GM19467 (cell line): ENCODE results near the gene ACOX1.

Experiments used
- ATAC-seq: cut with Tn5 transposase; IDR thresholded peaks from one replicate; pipeline ENCODE4 v1.9.1; 2021; ENCODE audit warnings: mild to moderate bottlenecking, moderate library complexity; ENCODE audit not compliant: unreplicated experiment

Gene ACOX1

DNA sequence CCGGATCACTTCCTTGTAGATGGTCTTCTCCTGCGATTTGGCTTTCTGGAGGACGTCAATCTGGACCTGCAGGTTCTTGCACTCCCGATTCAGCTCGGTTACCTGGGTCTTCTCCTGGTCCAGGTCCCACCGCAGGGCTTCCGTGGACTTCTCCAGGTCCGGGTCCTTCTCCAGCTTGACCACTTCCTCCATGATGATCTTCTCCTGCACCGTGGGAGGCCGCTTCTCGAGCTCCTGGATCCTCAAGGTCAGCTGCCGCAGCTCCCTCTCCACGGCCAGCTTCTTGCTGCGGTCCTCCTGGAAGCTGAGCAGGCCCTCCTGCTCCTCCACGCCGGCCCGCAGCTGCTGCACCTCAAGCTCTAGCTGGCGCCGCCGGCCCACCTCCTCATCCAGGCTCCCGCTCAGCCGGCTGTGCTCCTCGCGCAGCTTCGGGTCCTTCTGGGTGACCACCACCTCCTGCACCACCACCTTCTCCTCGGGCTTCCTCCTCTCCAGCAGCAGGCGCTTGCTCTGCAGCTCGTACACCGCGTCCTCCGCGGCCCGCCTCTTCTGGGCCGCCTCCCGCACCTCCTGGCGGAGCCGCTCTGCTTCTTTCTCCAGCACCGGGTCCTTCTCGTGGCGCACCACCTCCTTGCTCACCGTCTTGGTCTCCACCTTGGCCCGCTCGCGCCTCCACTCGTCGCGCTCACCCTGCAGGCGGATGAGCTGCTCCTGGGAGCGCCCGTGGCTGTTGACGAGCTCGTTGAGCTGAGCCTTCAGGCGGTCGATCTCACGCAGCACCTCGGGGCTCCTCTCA lies 29.9 kb upstream of the ACOX1 start:
- no peak for ATAC-seq

DNA sequence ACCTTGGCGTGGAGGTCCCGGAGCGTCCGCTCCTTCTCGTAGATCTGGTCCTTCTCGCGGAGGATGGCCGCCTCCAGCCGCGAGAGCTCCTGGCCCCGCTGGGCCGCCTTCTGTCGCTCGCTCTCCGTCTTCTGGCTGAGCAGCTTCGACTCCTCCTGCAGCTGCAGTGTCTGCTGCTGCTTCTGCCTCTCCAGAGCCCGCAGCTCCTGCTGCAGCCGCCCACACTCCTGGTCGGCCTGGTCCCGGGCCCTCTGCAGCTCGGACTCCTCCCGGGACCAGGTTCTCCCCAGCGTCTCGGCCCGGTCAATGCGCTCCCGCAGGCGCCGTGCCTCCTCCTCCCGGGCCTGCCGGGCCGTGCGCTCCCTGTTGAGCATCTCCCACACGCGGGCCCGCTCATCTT lies 29.2 kb upstream of the ACOX1 start:
- ATAC-seq: no peak

DNA sequence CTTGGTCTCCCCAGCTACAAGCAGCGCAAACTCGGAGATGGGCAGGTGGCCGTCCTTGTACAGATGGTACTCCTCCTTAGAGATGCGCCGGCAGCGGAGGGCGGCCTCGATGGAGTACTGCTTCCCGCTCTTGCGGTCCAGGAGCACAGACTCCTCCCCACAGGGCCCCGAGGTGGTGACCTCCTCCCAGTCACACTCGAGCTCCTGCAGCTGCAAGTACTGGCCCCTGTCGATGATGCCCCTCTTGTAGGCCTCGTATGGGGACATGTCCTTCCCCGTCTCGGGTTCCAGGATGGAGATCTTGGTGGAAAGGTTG lies 28.8 kb upstream of the ACOX1 start:
- no peak for ATAC-seq

DNA sequence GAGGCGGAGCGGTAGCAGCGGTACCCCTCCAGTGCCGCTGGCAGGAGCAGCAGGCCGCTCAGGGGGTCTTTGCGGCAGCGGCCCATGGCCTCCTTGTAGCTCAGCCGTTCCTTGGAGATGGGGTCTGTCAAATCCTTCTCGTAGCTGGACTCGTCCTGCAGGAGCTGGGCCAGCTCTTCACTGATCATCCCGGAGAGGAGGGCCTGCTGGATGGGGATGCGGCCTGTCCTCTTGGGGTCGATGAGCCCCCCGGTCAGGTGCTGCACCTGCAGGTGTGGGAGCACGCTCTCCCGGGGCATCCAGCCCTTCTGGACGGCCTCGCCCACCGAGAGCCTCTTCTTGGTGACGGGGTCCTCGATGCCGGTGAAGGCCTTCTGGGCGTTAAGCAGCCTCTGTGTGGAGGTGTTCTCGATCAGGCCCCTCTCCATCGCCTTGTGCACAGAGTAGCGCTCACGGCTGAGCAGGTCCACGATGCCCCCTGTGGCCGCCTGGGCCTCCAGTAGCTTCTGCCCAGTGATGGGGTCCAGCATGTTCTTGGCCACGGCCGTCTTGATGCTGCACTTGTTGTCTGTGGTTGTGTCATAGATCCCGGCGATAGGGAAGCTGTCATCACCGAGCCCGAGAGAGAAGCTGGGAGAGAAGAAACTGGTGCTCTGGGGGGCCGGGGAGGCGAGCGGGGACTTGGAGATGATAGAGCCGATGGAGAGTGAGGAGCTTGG lies 28.3 kb upstream of the ACOX1 start:
- no peak for ATAC-seq

DNA sequence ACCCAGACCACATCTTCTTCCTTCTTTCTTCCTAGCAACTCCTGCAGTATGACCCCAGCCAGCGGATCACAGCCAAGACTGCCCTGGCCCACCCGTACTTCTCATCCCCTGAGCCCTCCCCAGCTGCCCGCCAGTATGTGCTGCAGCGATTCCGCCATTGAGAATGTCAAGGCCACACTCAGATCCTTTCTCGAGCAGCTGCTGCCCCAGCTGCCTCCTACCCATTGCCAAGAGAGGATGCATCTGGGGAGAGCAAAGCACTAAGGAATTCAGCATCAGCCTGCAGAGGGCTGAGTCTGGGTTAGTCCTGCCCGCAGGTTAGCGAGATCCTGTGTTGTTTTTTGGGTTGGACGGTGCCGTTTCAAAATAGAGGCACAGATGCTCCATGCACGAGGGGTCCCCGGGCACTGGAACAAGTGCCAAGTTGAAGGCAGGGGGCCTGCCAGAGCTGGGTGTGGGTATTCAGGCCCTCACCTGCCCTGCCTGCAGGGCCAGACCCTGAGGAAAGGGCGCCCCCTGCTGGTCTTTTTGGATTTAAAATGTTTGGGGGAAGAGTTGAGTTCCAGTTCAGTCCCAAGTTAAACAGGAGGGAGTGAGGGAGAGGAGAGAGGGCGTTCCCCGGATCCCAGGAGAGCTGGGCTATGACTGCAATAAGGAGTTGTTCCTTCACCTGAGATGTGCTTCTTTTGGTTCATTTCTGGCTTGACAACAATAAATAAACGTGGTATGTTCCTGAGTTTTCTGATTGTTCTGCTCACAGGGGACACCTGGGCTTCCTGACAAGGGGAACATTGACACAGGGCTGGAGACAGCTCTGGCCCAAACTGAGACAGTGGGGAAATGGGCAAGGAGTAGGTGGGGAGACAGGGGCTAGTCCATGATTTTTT lies 26.5 kb upstream of the ACOX1 start:
- no peak for ATAC-seq

DNA sequence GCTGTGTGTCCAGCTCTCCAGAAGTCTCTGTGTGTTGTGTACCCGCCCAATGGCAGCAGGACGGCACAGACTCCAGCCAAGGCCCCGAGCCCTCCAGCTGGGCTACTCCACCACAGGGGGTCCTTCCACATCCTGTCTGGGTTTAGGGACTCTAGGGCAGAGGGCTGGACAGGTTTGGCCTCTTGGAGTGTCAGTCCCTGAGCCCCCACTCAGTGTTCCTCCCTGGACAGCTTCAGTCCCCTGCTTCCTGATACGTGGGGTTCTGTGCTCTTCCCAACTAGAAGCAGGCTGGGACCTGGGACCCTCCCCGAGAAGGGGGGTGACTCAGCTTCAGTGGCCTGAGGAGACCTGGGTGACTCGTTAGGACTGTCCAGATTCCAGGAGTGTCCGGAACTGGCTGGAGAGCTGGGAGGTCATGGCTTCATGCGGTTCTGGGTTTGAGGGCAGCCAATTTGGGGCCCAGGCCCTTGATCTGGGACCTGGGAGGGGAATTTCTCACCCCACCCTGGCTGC lies 25.8 kb upstream of the ACOX1 start:
- ATAC-seq: no peak

DNA sequence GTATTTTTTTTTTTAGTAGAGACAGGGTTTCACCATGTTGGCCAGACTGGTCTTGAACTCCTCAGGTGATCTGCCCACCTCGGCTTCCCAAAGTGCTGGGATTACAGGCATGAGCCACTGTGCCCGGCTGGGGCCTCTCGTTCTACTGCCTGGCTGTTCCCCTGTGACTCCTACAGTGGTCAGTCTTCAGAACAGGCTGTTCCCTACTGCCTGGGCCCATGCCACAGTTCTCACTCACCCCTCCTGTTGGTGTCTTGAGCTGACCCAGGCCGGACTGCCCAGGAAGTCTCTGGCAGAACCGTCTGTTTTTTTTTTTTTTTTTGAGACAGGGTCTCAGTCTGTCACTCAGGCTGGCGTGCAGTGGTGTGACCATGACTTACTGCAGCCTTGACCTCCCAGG lies 24.9 kb upstream of the ACOX1 start:
- no peak for ATAC-seq

DNA sequence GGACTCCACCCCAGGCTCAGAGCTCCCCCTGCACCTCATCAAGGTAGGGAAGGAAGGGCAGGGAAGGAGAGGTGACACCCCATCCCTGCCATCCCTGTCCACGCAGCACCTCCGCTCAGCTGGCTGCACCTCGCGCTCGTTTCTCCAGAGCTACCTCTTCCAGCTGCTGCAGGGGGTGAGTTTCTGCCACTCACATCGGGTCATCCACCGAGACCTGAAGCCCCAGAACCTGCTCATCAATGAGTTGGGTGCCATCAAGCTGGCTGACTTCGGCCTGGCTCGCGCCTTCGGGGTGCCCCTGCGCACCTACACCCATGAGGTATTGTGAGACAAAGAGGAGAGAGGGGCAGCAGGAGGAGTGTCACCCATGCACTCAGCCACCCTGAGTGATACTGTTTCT lies 23.1 kb upstream of the ACOX1 start:
- ATAC-seq: no peak

DNA sequence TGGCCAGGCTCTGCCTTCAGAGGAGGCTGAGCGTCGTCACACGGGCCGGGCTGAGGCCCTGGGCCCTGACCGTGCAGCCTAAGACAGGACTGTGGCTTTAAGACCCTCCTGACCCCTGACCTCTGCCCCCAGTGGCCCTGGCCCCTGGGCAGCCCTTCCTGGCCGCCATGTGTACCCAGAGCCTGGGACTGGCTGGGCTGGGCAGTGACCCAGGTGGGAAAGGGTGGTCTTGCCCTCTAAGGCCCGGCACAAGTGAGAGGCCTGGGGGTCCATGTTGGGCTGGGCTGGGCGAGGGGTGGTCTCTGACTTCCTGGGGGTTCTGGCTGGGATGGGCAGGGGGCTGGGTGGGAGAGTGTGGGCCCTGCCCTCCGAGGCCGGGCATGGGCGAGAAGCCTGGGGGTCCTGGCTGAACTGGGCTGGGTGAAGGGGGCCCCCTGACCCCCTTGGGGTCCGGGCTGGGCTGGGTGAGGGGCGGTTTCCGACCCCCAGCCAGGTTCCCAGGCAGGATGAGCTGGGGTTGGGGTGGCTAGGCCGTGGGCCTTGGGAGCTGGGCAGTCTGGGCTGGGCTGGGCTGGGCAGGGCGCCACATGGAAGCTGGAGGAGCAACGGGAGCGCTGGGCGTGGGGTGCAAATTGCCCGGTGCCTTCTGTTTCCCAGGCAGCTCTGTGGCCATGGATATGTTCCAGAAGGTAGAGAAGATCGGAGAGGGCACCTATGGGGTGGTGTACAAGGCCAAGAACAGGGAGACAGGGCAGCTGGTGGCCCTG lies 22.0 kb upstream of the ACOX1 start, which contains the start of gene CDK3:
Gene CDK3 (plus strand): TSS at position 101 of the 767 bp plus-strand sequence. CDS start 571 bp downstream, at position 672.
- no peak for ATAC-seq

DNA sequence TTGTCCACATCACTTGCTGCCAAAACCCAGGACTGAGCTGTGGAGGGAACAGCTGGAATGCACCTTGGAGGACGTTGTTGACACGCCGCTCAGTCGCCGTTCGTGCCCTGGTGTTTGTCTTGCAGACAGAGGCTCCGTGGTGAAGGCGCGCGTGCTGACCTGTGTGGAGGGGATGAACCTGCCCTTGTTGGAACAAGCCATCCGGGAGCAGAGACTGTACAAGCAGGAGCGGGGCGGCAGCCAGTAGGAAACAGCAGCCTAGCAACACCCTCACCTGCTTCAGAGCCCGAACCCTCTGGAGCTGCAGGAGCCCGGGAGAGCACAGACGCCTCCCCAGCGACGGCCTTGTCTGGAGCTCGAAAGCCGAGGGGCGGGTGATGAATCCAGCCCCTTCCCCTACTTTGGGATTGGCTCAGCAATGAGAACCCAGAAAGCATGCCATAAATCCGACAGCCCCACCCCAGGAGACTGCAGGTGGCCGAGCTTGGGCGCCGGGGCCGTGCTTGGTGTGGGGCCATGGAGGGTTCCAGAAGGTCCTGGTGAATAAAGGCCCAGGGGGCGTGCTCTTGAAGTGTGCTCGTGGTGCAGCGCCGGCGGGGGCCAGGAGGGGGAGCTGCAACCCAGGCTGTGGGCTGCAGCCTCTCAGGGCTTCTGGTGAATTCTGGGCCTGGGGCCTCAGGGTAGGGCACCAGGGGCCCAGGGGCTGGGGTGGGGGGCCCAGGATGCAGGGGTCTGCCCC lies 21.2 kb upstream of the ACOX1 start:
- no peak for ATAC-seq

DNA sequence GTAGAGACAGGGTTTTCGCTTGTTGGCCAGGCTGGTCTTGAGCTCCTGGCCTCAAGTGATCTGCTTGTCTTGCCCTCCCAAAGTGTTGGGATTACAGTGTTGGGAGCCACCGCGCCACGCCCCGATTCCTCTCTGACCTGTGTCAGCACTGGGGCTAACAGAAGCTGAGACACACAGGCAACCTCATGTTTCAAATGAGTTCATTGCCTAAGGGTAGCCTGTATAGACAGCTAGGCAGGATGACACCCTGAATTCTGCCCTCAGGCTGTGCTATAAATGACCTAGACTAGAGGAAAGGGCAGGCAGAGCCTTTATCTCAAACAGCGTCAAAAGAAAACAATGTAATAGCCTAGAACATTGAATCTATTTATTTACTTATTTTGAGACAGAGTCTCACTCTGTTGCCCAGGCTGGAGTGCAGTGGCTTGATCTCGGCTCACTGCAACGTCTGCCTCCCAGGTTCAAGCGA lies 19.4 kb upstream of the ACOX1 start:
- no peak for ATAC-seq

DNA sequence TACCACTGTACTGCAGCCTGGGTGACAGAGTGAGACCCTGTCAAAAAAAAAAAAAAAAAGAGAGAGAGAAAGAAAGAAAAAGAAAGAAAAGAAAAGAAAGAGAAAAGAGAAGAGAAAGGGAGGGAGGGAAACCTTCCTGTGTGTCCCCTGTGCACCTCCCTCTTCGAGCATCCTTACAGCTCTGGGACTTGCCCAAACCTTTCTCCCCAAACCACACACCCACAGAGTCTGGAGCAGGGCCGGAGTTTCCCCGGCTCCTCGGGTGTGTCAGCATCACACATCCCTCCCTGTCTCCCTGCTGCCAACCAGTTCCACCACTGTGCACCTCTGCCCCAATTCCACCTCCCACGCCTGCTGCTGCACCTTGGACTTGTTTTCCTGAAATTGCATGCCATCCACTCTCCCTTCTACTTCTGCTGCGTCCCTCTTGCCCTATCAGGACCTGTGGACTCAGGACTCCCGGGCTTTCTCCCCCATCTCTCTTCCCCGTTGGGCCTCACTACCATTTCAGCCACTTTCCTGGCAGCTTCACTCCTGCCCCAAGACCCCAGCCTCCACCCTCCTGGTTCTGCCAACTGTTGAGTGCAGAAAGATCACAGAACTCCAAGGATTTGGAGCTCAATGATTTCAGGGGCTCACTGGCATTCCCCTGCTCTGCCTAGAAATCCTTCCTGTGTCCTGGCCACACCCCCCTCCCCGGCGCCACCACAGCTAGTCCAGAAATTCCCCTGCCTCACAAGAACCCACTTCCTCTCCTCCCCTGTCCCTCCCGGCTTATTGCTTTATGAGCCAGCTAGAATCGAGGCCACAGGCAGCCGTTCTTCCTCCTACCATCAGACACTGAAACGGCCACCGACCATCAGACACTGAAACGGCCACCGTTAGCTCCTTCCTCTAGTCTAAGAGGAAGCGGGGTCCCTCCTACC lies 18.0 kb upstream of the ACOX1 start:
- ATAC-seq: no peak

DNA sequence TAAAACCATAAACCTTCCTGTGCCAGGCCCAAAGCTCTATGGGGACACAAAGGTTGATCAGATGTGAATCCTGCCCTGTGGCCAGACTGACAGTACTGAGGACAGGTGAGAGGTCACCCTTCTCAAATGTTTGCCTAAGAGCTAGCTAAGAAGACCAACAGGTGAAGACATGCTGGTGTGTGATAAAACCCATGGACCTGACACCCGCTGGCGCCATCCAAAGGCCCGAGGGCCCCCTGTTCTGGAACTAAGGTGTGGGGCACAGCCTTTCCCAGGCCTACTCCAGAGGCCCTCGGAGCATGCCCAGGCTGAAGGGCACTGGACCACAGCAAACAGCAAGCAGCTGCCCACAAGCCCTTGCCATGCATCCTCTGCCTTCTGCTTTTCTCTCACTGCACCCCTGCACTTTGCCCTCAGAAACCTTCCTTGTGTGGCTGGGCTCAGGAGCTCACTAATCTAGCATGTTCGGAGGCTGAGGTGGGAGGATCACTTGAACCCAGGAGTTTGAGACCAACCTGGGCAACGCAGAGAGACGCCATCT lies 16.5 kb upstream of the ACOX1 start:
- ATAC-seq: no peak

DNA sequence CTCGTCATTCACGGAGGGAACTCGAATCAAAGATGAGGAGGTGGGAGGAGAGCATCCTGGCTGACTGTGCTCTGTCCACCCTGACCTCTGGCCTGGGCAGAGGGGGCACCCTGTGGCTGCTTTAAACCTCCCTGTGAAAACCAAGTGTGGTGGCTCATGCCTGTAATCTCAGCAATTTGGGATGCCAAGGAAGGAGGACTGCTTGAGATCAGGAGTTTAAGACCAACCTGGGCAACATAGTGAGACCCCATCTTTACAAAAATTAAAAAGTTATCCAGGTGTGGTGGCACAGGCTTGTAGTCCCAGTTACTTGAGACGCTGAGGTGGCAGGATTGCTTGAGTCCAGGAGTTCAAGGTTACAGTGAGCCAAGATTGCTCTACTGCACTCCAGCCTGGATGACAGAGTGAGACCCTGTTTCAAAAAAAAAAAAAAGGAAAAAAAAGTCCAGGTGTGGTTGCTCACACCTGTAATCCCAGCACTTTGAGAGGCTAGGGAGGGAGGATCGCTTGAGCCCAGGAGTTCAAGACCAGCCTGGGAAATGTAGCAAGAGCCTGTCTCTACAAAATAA lies 15.9 kb upstream of the ACOX1 start:
- no peak for ATAC-seq

DNA sequence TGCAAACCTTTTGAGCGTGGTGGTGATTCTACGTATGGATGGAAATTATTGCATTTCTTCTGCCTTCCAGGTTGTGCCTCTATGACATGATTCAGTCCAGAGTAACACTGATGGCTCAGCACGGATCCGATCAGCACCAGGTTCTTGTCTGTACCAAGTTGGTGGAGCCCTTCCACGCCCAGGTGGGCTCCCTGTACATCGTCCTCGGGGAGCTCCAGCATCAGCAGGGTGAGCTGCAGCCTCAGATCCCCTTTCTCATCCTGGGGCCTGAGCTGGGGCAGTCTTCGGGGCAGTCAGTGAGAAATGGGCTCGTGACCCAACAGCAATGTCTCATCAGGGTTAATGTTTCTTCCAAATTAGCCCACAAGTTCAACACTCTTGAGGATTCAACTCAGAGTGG lies 12.4 kb upstream of the ACOX1 start:
- no peak for ATAC-seq

DNA sequence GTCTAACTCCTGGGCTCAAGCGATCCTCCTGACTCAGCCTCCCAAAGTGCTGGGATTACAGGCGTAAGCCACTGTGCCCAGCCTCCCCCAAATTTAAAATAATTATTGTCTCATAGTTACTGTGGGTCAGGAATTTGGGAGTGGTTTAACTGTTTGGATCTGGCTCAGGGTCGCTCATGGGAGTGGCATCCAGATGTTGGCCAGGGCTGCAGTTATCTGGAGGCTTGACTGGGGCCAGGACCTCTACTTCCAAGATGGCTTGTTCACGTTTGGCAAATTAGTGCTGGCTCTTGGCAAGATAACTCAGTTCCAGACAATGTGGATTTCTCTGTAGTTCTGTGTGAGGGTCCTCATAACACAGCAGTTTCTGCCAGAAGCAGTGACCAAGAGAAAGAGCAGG lies 8.1 kb upstream of the ACOX1 start:
- ATAC-seq: no peak

DNA sequence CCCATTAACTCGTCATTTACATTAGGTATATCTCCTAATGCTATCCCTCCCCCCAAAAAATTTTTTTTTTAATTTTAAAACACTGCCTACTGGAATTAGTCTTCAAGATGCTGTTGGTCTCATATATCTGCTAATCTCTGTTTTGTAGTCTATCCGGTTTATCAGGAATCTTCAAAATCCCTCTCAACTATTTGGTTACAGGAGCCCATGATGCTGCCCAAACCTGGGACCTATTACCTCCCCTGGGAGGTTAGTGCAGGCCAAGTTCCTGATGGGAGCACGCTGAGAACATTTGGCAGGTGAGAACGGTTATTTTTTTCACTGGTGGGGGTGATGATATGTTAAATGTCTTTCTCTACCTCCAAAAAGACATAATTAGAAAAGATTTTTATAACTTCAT lies 7.0 kb upstream of the ACOX1 start:
- ATAC-seq: no peak

DNA sequence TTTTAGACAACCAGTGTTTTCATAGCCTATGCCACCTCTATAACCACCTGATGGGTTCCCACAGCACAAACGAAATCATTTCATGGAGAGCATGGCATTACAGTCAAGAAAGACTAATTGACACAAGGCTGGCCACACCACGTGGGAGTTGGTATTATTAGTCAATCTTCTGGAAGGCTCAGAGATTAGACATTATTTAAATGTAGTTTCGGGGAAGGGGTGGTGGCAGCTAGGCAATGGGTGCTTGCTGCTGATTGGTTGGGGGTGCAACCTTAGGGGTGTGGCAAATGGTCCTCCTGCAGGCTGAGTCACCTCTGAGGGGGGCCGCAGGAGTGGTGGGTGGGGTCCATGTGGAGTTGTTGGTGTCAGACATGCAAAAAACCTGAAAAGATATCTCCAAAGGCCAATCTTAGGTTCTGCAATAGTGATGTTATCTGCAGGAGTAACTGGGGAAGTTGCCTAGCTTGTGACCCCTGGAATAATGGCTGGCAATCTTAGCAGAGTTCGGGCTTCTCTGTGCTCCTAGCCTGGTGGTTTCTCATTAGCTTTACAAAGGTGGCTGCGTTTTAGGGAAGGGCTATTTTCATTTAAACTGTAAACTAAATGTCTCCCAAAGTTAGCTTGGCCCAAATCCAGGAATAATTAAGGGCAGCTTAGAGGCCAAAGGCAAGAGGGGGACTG lies 4.7 kb upstream of the ACOX1 start:
- no peak for ATAC-seq
